ENCODE data around the gene PANX3. TPM values are rescaled to one million over a fixed set of nuclear protein-coding genes. Genes with fewer than 3 reads are reported as not detected.

Gene PANX3
- total and polyA plus RNA-seq, 4 donors: not detected

DNA sequence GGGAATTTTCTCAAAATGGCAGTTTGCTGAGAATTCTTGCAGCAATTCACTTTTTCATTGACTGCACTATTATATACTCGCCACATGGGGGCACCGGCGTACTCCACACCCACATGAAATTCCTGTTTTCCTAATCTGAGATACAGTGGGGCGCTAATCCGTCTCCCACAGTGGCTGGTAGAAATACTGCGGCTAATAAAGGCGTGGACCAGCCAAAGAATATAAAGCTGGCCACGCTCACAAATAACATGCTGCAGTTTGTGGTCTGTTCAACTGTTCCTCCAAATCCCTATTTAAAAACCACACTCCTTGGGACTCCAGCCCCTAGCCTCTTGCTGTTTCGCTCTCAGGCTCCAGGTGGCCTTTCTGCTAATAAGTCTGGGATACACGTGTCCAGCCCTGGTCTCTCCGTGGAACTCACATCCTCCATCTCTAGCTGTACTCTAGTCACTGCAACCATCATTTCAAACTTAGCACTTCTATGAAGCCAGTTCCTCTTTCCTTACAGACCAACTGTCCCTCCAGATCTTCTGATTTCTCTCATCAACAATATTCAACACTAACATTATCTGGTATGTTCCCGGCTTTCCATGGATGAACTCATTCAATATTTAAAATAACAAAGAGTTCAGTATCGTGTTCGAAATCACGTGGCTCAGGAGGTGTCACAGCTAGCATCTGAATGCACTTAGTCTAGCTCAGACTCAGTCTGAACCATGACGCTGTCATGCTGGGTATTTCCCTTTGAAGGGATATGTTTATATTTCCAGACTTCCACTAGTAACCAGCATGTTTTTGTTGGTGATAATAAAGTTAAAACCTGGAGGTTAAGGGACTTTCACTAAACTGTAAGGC, 33.4 kb downstream of the PANX3 start:
- WGBS: 24% methylated on average over 16 of the region's 16 CpGs
- peaks cover 0 to 3% (median 1%) of the 10 kb centered on the region in 4 donors for H3K36me3 ChIP-seq (ENCODE audit: control insufficient read depth in 4 of 4, insufficient read depth in 3 of 4, low read depth in 1 of 4, low read length in 3 of 4)
- TF ChIP-seq RXRA (IDR thresholded peaks at IDR 0.05) (peak in 1 of 2 donors; percentile 10), HNF4A (conservative IDR thresholded peaks at IDR 0.05) (peak in 1 of 2 donors; percentile 13), NR2F2 (IDR thresholded peaks at IDR 0.05) (no peak), FOXA2 (IDR thresholded peaks at IDR 0.05) (no peak), YY1 (IDR thresholded peaks at IDR 0.05) (peak; percentile 69), RAD21 (IDR thresholded peaks at IDR 0.05) (peak; percentile 88), JUND (IDR thresholded peaks at IDR 0.05) (no peak), EGR1 (IDR thresholded peaks at IDR 0.05; ENCODE audit: low read depth in 2 of 2) (no peak)
- TF ChIP-seq, protein P1, sequence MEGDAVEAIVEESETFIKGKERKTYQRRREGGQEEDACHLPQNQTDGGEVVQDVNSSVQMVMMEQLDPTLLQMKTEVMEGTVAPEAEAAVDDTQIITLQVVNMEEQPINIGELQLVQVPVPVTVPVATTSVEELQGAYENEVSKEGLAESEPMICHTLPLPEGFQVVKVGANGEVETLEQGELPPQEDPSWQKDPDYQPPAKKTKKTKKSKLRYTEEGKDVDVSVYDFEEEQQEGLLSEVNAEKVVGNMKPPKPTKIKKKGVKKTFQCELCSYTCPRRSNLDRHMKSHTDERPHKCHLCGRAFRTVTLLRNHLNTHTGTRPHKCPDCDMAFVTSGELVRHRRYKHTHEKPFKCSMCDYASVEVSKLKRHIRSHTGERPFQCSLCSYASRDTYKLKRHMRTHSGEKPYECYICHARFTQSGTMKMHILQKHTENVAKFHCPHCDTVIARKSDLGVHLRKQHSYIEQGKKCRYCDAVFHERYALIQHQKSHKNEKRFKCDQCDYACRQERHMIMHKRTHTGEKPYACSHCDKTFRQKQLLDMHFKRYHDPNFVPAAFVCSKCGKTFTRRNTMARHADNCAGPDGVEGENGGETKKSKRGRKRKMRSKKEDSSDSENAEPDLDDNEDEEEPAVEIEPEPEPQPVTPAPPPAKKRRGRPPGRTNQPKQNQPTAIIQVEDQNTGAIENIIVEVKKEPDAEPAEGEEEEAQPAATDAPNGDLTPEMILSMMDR (IDR thresholded peaks at IDR 0.05; ENCODE audit: low read depth, low read length, missing input control): peak; percentile 83
- H3K4me3 ChIP-seq (ENCODE audit: low read depth in 1 of 3, low read length in 3 of 3): peak overlapping the region in 1 of 3 donors; percentile 16
- no peak overlapping the region for H3K27ac ChIP-seq (ENCODE audit: low read depth in 1 of 2, low read length in 2 of 2)
- DNase-seq (ENCODE audit: low spot score): peak; percentile 57
- no peaks in the 10 kb centered on the region for H3K9me3 ChIP-seq (ENCODE audit: control insufficient read depth in 4 of 4, low read length in 3 of 4)
- H3K4me1 ChIP-seq (ENCODE audit: control insufficient read depth in 4 of 4, insufficient read depth in 4 of 4, low read length in 3 of 4): peaks cover 3 to 7% (median 5%) of the 10 kb centered on the region in 4 donors
- no peaks in the 10 kb centered on the region for H3K27me3 ChIP-seq (ENCODE audit: control insufficient read depth in 4 of 4, insufficient read depth in 4 of 4, low read length in 3 of 4)
- no peak overlapping the region for H3K9ac ChIP-seq (ENCODE audit: low read depth in 1 of 2, low read length in 2 of 2)

DNA sequence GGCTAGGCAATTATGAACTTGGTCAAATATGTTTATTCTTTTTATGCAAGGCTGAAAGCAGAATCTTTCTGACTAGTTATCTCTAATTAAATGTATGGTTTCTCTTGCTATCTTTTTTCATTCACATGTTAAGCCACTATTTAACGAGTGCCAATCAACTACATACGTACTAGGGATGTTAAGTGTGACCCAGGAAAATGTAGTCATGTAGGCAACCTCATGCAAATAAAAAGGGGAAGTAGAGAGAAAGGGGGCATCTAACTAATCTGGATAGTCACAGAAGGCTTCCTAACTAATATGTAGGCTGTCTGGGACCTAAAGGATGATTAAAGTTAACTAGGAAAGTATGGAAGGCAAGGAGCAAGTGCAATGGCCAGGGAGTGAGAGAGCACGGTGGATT, 34.9 kb downstream of the PANX3 start:
- no peak for DNase-seq (ENCODE audit: low spot score)
- Histone ChIP-seq H3K27me3 (ENCODE audit: control insufficient read depth in 4 of 4, insufficient read depth in 4 of 4, low read length in 3 of 4) (no peaks in the 10 kb centered on the region), H3K4me1 (ENCODE audit: control insufficient read depth in 4 of 4, insufficient read depth in 4 of 4, low read length in 3 of 4) (peaks cover 3 to 7% (median 5%) of the 10 kb centered on the region in 4 donors)

More for the DNA sequence above, 34.9 kb downstream of the PANX3 start:
- 89% methylated on average over 3 of the region's 3 CpGs for WGBS
- Histone ChIP-seq H3K9me3 (ENCODE audit: control insufficient read depth in 4 of 4, low read length in 3 of 4) (no peaks in the 10 kb centered on the region), H3K9ac (ENCODE audit: low read depth in 1 of 2, low read length in 2 of 2) (no peak overlapping the region), H3K36me3 (ENCODE audit: control insufficient read depth in 4 of 4, insufficient read depth in 3 of 4, low read depth in 1 of 4, low read length in 3 of 4) (peaks cover 0 to 3% (median 1%) of the 10 kb centered on the region in 4 donors), H3K27ac (ENCODE audit: low read depth in 1 of 2, low read length in 2 of 2) (no peak overlapping the region), H3K4me3 (ENCODE audit: low read depth in 1 of 3, low read length in 3 of 3) (no peak overlapping the region)
- TF ChIP-seq JUND (IDR thresholded peaks at IDR 0.05) (no peak), RAD21 (IDR thresholded peaks at IDR 0.05) (no peak), GABPA (IDR thresholded peaks at IDR 0.05 in 1 of 2, conservative IDR thresholded peaks at IDR 0.05 in 1 of 2) (no peak), EGR1 (IDR thresholded peaks at IDR 0.05; ENCODE audit: low read depth in 2 of 2) (no peak), NR2F2 (IDR thresholded peaks at IDR 0.05) (no peak), HNF4A (conservative IDR thresholded peaks at IDR 0.05) (no peak), HNF4G (IDR thresholded peaks at IDR 0.05) (no peak), YY1 (IDR thresholded peaks at IDR 0.05) (no peak), TAF1 (conservative IDR thresholded peaks at IDR 0.05) (no peak), RXRA (IDR thresholded peaks at IDR 0.05) (no peak), FOXA2 (IDR thresholded peaks at IDR 0.05) (no peak), FOXA1 (IDR thresholded peaks at IDR 0.05) (no peak), SP1 (IDR thresholded peaks at IDR 0.05) (no peak)
- TF ChIP-seq, protein P2, sequence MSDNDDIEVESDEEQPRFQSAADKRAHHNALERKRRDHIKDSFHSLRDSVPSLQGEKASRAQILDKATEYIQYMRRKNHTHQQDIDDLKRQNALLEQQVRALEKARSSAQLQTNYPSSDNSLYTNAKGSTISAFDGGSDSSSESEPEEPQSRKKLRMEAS (IDR thresholded peaks at IDR 0.05): no peak
- TF ChIP-seq, protein P1 (IDR thresholded peaks at IDR 0.05; ENCODE audit: low read depth, low read length, missing input control): no peak
- TF ChIP-seq, protein P3, sequence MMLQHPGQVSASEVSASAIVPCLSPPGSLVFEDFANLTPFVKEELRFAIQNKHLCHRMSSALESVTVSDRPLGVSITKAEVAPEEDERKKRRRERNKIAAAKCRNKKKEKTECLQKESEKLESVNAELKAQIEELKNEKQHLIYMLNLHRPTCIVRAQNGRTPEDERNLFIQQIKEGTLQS (IDR thresholded peaks at IDR 0.05): no peak
- TF ChIP-seq, protein P4, sequence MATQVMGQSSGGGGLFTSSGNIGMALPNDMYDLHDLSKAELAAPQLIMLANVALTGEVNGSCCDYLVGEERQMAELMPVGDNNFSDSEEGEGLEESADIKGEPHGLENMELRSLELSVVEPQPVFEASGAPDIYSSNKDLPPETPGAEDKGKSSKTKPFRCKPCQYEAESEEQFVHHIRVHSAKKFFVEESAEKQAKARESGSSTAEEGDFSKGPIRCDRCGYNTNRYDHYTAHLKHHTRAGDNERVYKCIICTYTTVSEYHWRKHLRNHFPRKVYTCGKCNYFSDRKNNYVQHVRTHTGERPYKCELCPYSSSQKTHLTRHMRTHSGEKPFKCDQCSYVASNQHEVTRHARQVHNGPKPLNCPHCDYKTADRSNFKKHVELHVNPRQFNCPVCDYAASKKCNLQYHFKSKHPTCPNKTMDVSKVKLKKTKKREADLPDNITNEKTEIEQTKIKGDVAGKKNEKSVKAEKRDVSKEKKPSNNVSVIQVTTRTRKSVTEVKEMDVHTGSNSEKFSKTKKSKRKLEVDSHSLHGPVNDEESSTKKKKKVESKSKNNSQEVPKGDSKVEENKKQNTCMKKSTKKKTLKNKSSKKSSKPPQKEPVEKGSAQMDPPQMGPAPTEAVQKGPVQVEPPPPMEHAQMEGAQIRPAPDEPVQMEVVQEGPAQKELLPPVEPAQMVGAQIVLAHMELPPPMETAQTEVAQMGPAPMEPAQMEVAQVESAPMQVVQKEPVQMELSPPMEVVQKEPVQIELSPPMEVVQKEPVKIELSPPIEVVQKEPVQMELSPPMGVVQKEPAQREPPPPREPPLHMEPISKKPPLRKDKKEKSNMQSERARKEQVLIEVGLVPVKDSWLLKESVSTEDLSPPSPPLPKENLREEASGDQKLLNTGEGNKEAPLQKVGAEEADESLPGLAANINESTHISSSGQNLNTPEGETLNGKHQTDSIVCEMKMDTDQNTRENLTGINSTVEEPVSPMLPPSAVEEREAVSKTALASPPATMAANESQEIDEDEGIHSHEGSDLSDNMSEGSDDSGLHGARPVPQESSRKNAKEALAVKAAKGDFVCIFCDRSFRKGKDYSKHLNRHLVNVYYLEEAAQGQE (IDR thresholded peaks at IDR 0.05): no peak
- TF ChIP-seq, protein P5, sequence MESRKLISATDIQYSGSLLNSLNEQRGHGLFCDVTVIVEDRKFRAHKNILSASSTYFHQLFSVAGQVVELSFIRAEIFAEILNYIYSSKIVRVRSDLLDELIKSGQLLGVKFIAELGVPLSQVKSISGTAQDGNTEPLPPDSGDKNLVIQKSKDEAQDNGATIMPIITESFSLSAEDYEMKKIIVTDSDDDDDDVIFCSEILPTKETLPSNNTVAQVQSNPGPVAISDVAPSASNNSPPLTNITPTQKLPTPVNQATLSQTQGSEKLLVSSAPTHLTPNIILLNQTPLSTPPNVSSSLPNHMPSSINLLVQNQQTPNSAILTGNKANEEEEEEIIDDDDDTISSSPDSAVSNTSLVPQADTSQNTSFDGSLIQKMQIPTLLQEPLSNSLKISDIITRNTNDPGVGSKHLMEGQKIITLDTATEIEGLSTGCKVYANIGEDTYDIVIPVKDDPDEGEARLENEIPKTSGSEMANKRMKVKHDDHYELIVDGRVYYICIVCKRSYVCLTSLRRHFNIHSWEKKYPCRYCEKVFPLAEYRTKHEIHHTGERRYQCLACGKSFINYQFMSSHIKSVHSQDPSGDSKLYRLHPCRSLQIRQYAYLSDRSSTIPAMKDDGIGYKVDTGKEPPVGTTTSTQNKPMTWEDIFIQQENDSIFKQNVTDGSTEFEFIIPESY (IDR thresholded peaks at IDR 0.05): no peak

Measured in liver (tissue), 9 donors.